ENCODE data around the gene GATM.

DNA sequence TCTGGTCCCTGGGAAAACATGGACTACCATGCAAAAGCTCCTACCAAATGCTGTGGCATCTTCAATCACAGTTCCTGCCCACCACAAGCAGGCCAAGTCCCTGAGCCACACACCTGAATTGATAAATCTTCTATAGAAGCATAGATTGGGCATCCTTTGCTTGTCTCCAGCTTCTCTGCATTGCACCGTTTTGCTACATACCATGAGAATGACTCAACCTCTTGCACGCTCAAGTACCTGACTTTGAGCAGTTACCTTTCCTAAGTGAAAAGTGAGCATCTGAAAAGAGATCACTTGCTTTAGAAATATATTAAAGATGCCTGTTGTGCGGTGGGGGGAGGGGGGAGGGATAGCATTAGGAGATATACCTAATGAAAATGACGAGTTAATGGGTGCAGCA is 31.3 kb downstream of the GATM start:
- TF ChIP-seq, protein P1, sequence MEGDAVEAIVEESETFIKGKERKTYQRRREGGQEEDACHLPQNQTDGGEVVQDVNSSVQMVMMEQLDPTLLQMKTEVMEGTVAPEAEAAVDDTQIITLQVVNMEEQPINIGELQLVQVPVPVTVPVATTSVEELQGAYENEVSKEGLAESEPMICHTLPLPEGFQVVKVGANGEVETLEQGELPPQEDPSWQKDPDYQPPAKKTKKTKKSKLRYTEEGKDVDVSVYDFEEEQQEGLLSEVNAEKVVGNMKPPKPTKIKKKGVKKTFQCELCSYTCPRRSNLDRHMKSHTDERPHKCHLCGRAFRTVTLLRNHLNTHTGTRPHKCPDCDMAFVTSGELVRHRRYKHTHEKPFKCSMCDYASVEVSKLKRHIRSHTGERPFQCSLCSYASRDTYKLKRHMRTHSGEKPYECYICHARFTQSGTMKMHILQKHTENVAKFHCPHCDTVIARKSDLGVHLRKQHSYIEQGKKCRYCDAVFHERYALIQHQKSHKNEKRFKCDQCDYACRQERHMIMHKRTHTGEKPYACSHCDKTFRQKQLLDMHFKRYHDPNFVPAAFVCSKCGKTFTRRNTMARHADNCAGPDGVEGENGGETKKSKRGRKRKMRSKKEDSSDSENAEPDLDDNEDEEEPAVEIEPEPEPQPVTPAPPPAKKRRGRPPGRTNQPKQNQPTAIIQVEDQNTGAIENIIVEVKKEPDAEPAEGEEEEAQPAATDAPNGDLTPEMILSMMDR (conservative IDR thresholded peaks at IDR 0.05 in 1 of 2, IDR thresholded peaks at IDR 0.05 in 1 of 2; ENCODE audit: extremely low read depth in 1 of 2, insufficient read depth in 1 of 2, low read depth in 1 of 2, low read length in 2 of 2): no peak
- no peak for TF ChIP-seq EZH2 (IDR thresholded peaks at IDR 0.05; ENCODE audit: borderline replicate concordance, low read length)

All from mammary epithelial cell (primary cell).